Measurements from ENCODE around the gene COL20A1. TPM values are rescaled to one million over a fixed set of nuclear protein-coding genes. Genes with fewer than 3 reads are reported as not detected.

The COL20A1 gene
- total RNA-seq, 1 donor from 2014 or later = not detected

DNA sequence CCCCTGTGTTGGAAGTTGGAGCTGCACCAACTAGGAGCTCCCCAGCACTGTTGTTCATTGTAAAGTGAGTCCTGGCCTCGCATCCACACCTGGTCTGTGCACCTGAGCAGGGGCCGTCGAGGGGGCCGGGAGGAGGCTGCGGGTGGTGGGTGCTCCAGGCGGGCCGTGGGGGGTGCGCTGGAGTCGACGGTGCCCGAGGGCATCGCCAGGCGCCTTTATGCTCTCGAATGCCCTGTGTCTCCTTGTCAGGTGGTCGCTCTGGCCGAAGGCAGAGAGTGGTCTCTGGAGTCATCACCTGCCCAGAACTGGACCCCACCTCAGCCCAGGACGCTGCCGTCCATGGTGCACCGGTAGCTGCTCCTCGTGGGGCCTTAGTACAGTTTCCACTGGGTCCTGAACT is 16.0 kb upstream of the COL20A1 start:
- no peak for DNase-seq (ENCODE audit: extremely low read depth, low read depth, low spot score)

DNA sequence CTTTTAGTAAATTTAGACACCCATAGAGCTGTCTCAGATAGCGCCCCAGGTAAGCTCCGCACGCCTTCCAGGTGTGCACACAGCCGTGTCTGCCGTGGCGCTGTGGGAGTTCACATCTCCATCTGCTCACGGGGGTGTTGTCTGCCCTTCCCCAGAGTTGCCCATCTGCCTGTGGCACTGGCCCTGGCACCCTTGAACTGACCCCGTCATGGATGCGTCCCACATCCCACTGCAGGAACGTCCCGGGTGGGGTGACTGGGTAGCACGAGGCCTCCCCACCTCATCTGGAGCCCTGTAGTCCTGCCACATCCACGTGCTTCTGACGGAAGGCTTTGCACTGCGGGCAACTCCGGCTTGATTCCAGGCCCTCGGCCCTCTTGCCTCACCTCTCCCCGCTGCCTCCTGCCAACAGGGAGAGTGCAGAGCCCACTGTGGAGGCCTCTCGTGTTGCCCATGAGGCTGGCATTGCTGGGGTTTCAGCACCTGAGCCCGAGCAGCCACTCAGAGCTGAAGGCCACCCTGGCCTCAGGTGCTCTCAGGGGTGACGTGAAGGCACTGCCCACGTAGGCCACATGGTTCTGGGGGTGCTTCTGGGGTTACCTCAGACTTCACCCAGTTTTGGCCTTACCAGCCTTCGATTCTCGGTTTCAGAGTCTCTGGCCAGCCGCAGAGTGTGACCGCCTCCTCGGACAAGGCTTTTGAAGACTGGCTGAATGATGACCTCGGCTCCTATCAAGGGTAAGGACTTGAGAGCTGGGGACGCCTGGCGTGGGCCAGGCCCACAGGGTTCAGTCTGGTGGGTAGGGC is 15.3 kb upstream of the COL20A1 start:
- DNase-seq (ENCODE audit: extremely low read depth, low read depth, low spot score) = no peak

DNA sequence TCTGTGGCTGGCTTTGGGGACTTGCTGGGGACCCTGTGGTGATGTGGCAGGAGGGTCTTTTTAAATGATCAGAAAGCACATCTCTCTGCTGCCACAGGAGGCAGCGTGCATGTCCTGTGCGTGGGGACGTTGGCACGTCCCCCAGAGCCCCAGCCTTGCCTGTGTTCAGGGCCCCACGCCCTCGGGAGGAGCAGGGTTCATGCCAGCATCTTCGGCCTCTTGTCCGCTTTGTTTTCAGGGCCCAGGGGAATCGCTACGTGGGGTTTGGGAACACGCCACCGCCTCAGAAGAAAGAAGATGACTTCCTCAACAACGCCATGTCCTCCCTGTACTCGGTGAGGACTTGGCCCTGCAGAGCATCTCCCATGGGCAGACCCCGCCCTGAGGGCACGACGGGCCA is 14.3 kb upstream of the COL20A1 start:
- no peak for DNase-seq (ENCODE audit: extremely low read depth, low read depth, low spot score)

DNA sequence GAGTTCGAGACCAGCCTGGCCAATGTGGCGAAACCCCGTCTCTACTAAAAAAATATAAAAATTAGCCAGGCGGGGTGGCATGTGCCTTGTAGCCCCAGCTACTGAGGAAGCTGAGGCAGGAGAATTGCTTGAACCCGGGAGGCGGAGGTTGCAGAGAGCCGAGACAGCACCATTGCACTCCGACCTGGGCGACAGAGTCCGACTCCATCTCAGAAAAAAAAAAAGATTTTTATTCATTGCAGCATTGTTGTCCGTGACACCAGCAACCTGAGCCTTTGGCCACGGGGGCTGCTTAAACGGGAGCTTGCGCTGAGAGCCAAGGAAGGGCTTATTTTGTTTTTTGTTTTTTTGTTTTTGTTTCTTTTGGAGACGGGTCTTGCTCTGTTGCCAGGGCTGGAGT is 13.1 kb upstream of the COL20A1 start:
- DNase-seq (ENCODE audit: extremely low read depth, low read depth, low spot score) = no peak

DNA sequence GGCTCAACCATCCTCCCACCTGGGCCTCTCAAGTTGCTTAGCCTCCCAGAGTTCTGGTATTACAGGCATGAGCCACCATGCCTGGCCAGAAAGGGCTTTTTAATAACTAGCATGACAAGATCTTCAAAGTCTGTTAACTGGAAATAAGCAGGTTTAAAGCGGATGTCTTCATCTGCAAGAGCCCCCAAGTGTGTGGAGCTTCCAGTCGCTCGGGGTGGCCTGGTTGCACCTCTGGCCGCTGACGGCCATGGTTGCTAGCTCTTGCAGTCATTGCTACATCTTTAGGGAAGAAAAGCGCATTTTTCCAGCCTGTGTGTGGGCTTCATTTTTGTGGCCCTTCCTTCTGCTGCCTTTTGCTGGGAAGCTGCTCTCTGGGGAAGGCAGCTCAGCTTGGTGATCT is 12.6 kb upstream of the COL20A1 start:
- no peak for DNase-seq (ENCODE audit: extremely low read depth, low read depth, low spot score)

DNA sequence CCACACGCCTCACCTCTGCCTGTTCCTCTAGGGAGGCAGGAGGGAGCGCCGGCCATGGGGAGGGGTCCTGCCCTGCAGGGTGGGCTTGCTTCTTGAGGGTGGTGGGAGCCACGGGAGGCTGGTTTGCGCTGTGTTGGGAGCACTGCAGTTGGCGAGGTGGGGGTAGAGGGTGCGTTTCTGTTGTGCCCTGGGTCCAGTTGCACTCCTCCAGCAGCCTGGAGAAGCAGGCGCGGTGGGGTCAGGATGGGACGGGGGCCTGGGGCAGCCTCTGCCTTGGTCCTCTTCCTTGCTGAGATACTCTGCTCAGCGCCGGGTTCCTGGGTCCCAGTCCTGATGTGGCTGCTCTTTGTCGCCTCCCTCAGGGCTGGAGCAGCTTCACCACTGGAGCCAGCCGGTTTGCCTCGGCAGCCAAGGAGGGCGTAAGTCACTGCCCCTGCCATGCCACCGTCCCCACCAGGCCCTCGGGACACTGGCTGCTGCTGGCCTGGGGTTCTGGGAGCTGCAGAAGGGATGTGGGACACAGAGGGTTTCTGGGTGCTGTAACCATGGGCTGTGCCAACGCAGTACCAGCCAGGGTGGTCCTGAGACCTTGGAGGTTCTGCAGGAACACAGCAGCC is 11.9 kb upstream of the COL20A1 start:
- DNase-seq (ENCODE audit: extremely low read depth, low read depth, low spot score) = no peak

DNA sequence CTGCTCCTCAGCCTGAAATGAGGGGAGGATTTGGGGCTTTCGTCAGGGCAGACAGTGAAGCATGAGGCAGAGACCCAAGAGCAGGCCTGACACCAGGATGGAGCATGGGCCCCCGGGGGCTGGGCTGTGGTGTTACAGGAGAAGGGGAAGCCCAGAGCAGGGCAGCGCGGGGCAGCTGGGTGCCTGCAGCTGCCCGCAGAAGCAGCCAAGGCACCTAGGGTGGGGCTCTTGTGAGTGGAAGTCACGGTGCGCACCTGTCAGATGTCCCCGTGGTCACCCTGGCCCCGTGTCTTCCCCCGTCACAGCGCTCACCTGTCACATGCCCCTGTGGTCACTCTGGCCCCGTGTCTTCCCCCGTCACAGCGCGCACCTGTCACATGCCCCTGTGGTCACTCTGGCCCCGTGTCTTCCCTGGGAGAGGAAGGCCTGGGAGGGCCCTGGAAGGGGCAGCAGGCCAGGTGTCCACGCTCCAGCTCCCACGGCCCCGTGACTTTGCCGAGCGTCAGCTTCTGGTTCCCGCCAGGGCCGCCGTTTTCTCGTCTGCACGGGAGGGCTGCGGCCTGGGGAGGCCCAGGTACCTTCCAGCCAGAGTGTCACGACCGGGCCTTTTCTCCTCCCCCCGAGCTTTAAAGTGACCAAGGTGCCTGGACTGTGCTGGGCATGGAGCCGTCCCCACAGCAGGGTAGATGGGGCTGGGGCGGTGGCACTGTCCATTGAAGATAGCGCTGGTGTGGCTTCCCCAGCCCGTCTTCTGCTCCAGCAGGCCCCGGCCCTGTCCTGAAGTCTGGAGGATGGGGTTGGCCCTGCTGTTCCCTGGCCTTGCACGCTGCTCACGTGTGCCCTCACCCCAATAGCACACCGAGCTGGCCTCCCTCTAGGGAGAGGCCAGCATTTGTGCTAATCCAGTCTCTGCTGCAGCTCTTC is 11.0 kb upstream of the COL20A1 start:
- DNase-seq (ENCODE audit: extremely low read depth, low read depth, low spot score) = no peak

DNA sequence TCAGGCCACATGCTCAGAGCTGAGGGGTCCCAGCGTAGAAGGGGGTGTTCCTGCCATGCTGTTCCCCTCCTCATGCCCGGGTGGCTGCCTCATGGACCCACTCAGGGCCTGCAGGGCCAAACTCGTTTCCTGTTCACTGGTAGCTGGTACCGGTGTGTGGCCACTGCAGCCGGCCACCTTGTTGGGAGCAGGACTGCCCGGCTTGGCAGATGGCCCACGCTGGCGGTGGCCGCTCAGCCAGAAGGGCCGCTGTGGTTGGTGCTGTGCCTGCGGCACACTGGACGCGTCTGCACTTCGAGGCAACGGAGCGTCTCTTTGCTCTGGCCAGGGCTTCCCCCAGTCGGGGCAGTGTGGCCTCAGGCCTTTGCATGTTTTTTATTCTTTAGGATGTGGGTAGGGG is 10.0 kb upstream of the COL20A1 start:
- no peak for DNase-seq (ENCODE audit: extremely low read depth, low read depth, low spot score)

DNA sequence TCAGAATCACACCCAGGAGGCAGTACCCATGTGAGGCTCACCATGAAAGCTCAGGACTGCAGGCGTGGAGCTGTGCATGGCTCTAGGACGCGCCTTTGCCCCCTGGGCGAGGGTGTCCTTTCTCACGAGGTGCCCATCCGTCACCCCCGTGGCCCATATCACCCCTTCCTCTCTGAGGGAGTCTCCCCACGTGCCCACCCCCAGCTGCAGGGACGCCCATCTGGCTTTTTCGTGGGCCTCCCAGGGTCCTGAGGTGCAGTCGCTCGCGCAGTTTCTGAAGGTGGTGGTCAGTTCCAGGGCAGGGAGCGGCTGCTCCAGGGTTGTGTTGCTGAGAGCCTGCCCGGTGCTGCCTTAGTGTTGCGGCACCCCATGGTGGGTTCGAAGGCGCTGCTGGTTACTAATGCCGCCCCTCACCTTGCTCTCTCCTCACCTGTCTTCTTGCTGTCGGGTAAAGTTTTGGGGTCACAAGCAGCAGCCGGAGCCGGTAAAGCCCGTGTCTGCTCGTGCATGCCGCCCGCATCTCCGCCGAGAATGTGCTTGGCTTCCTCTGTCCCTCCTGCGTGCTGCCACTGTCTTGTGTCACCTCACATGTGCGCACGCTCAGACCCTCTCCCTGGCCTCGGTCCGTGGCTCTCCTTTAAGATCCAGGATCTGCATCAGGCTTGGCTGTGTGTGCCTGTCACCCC is 9.4 kb upstream of the COL20A1 start:
- no peak for DNase-seq (ENCODE audit: extremely low read depth, low read depth, low spot score)

DNA sequence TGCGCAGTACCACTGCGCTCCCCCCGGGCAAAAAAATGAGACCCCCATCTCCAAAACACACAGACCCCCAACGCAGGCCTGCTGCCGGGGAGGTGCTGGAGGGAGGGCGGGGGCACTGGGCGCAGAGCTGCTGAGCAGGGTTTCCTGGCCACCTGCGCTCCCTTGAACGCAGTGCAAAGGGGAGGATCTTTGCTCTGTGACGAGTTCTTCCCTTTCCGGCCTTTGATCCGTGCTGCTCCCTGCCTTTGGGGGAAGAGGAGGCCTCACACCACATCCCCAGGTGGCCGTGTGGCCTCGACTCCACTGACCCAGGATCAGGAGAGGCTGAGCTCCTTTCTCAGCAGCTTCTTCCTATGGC is 8.9 kb upstream of the COL20A1 start:
- DNase-seq (ENCODE audit: extremely low read depth, low read depth, low spot score) = no peak

DNA sequence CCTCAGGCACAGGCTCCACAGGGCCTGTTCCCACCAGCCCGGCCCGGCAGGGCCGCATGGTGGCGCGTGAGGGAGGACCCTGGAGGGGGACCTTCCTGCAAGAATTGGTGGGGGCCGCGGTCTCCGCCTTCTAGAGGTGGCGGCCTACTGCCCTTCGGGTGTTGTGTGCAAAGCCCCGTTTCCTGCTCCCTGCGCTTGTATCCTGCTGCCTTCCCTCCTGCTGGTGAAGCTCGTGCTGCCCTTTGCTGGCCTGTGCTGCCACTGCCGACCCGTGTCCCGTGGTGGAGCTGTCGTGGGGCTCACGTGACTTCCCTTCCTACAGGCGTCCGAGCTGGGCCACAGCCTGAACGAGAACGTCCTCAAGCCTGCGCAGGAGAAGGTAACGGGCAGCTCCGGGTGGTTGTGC is 8.4 kb upstream of the COL20A1 start:
- DNase-seq (ENCODE audit: extremely low read depth, low read depth, low spot score) = no peak

DNA sequence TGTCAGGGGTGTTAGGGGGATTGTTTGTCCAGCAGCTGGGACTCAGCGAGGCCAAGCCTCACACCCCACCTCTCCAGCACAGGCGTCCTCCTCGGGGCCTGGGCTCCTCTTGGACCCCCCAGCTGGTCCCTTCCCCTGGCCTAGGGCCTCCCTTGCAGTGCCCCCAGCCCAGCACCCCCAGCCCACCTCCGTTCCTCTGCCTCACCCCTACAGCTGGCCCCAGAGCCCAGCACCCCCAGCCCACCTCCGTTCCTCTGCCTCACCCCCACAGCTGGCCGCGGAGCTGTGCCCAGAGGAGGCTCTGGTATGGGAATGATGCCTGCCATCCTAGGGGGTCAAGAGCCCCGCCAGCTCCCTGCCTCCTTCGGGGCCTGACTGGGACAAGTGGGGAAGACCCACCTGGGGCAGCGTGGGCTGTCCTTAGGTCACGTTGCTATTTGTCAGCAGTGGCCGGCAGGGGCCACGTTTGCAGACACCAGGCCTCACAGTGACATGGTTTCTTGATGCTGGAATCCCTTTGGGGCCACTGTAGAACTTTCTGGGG is 7.9 kb upstream of the COL20A1 start:
- no peak for DNase-seq (ENCODE audit: extremely low read depth, low read depth, low spot score)

DNA sequence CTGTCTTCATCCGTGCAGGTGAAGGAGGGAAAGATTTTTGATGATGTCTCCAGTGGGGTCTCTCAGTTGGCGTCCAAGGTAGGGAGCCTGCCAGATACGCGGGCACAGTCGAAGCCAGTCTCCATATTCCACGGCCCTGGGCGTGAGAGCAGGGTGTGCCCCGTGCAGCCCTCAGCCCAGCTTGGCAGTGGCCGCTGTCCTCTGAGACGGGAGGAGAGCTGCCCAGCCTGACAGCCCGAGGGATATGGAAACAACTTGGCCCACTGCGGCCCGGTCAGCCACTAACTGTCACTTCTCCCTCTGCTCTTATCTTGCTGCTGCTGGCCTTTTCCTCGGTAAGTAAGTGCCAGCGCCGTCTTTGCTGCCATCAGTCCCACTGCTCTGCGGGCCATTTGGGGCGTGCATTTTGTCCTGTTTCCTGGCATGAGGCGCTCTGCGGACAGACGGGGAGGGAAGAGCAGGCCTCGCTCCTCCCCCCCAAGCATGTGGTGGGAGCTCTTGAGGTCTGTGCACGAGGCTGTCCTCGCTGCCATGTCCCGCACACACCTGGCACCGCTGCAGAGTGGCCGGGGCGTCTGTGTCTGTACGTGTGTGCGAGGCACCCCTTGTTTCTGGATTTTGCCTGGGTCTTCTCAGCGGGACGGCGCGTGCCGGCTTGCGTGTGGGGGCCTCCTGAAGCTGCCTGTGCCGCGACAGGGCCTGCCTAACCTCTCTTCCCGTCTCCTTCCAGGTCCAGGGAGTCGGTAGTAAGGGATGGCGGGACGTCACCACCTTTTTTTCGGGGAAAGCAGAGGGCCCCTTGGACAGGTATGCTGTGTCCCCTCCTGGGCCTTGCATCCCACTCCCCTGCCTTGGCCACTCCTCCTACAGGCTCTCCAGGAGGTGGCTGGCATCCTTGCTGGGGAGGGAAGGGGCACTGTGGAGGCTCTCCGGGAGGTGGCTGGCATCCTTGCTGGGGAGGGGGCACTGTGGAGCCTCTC is 7.1 kb upstream of the COL20A1 start:
- DNase-seq (ENCODE audit: extremely low read depth, low read depth, low spot score) = no peak

DNA sequence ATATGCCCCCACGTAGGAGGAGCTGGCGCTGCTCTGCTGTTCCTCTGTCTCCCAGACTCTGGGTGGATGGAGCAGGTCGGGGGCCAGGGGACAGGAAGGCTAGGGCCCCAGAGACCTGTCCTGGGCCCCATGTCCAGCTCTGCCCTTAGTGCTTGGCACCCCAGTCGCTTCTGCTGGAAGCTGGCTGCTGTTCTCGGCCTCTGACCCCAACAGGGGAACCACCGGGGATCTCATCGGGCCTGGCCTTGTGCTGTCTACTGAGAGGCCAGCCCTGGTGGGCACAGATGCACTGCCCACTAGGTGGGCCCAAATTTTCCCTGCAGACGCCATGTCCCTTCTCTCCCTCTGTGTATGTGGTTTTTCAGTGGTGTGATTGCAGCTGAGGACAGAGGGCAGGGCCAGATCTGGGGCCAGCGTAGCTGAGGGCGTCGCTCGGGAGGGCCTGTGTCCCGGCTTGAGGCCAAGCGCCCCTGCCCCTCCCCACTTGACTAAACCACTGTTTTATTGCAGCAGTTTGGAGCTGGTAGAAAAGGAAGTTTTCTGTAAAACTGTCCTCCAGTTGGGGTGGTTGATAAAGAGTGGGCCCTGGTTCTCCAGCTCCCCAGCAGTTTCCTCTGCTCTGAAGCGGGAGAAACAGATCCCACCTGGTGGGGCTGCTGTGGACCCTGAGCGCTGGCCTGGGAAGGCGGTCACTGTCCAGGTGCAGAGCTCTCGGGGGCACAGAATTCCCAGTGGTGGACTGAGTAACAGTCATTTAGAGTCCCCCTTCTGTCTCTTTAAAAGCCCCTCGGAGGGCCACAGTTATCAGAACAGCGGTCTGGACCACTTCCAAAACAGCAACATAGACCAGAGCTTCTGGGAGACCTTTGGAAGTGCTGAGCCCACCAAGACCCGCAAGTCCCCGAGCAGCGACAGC is 5.9 kb upstream of the COL20A1 start:
- DNase-seq (ENCODE audit: extremely low read depth, low read depth, low spot score) = no peak

DNA sequence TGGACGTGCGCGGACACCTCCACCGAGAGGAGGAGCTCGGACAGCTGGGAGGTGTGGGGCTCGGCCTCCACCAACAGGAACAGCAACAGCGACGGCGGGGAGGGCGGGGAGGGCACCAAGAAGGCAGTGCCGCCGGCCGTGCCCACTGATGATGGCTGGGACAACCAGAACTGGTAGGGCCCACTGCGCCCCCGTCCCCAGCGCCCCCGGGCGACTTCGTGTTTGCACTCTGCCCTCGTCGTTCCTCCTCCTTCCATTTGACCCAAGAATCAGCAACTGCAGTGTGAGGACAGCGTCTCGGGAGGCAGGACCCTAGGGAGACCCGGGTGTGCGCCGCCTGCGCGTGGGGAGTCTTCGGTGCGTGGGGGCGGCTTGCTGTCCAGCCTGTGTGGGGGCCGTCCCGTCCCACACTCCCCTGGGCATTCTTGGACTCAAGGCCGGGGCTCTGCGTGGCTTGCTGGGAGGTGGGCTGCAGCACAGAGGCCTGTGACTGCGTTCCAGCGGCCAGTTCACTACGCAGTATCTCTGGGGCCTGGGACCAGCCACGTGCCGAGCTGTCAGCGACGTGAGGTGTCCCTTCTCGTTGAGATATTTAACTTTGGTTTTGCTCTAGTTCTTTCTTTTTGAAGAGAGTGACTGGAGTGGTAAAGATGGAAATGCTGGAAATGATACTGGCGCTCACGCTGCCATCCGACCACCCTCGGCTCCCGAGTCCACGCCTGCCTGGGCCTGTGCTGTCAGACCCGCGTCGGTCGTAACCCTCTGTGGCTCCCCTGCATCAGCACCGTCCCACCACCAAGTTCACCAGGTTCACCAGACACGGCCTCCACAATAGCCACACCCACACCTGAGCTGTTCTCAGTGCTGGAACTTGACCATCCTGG is 5.0 kb upstream of the COL20A1 start:
- DNase-seq (ENCODE audit: extremely low read depth, low read depth, low spot score) = no peak

DNA sequence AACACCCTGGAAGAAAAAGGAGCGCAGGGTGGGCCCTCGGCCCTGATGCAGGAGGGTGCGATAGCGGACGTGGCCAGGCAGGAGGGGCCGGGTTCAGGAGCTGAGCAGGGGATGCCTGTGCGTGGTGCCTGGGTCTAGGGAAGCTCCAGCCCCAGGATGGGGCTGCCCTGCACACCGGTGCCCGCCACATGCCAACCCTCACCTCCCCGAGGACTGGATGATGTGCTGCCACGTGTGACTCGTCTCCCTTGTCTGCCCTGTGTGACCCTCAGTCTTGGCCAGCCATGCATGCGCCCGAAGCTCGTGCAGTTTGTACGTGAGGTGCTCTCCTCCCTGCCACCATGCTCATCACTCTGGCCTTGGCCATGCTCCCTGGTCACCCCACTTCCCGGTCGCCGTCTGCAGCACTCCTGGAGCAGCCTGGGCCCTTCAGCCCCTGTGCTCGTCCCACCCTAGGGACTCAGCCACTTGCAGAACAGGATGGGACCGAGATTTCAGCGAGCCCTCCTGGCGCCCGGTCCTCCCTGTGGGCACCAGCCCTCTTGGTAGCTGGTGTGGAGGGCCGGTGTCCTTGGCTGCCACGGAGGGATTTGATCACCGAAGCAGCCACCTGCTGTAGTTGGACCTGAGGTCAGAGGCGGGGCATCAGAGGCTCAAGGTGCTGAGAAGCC is 4.3 kb upstream of the COL20A1 start:
- no peak for DNase-seq (ENCODE audit: extremely low read depth, low read depth, low spot score)
